H1 (cell line): ENCODE data around the gene HCAR1.
"Not testable (repeated sequence)": the region's sequence is repeated elsewhere in the genome, so short reads cannot be mapped to it uniquely, and the experiment has no call there.

Experiments used
- CTCF ChIP-seq, 3 experiments: IDR thresholded peaks; 1 replicate in 2 of 3; 2 replicates in 1 of 3; pipeline versions ENCODE4 v1.5.1 to v1.6.1; 2011; ENCODE audit warnings: low read length in 3 of 3, mild to moderate bottlenecking in 3 of 3, inconsistent platforms in 2 of 3, low read depth in 1 of 3, moderate library complexity in 1 of 3; ENCODE audit not compliant: insufficient read depth in 1 of 3; ENCODE audit errors: control extremely low read depth in 1 of 3
- HDAC6 ChIP-seq: IDR thresholded peaks from one replicate; pipeline ENCODE4 v1.7.1; 2012; ENCODE audit warnings: low read depth, mild to moderate bottlenecking, inconsistent platforms, low read length, moderate library complexity
- POLR2A ChIP-seq, 2 experiments: IDR thresholded peaks; 1 replicate in 1 of 2; 2 replicates in 1 of 2; pipeline ENCODE4 v1.6.1; 2011; ENCODE audit warnings: low read depth in 2 of 2, low read length in 2 of 2, mild to moderate bottlenecking in 2 of 2; ENCODE audit errors: control extremely low read depth in 1 of 2

- TF ChIP-seq POLR2A (IDR thresholded peaks at IDR 0.05; ENCODE audit: control extremely low read depth in 1 of 2, low read depth in 2 of 2, low read length in 2 of 2); CTCF (IDR thresholded peaks at IDR 0.05; ENCODE audit: control extremely low read depth in 1 of 3, insufficient read depth in 1 of 3, low read depth in 1 of 3, low read length in 3 of 3); HDAC6: not testable (repeated sequence)
Measured at GRCh38 chr12:122676781-122677180, 53.9 kb downstream of the HCAR1 start.
